Activated CD4-positive, alpha-beta T cell treated with anti-CD3 and anti-CD28 coated beads for 36 hours (primary cell): ENCODE data around the gene ABCC6. TPM values are rescaled to one million over a fixed set of nuclear protein-coding genes. Genes with fewer than 3 reads are reported as not detected.

ENCODE experiments used
- ATAC-seq: fragments of 200-7000 bp; cut with Tn5 transposase; one replicate; pipeline ENCODE4 v1.10.0; 2021; ENCODE audit warnings: mild to moderate bottlenecking, moderate library complexity
- CTCF ChIA-PET: fragments of 350-600 bp; sonication (Branson Sonifier 250); formaldehyde crosslinking; loops from one replicate; lab custom pipeline; 2021; ENCODE audit warnings: antibody characterized with exemption; lab: Charles Lee
- POLR2A ChIA-PET: fragments of 350-600 bp; sonication (Branson Sonifier 250); formaldehyde crosslinking; loops from one replicate; lab custom pipeline; 2021; ENCODE audit warnings: antibody characterized with exemption, inconsistent platforms; lab: Charles Lee
- DNase-seq: peaks from one replicate; pipeline ENCODE4 v3.0.0-alpha.2; 2020
- H3K27ac Mint-ChIP-seq: one replicate; pipeline ENCODE4 v1.8.0; 2021; ENCODE audit warnings: mixed read lengths
- H3K27me3 Mint-ChIP-seq: one replicate; pipeline ENCODE4 v1.8.0; 2021; ENCODE audit warnings: mixed read lengths
- H3K36me3 Mint-ChIP-seq: one replicate; pipeline ENCODE4 v1.8.0; 2021; ENCODE audit warnings: low read depth, mixed read lengths
- H3K4me1 Mint-ChIP-seq: one replicate; pipeline ENCODE4 v1.8.0; 2021; ENCODE audit warnings: mixed read lengths
- H3K4me3 Mint-ChIP-seq: one replicate; pipeline ENCODE4 v1.8.0; 2021; ENCODE audit warnings: mild to moderate bottlenecking, moderate library complexity, mixed read lengths
- H3K9me3 Mint-ChIP-seq: one replicate; pipeline ENCODE4 v1.8.0; 2021; ENCODE audit warnings: low read depth, mixed read lengths
- intact Hi-C, 2 experiments: fragments of 100-400 bp; cut with DNase I in 1 of 2; cut with micrococcal nuclease in 1 of 2; formaldehyde crosslinking; loops; one replicate each; pipeline versions ENCODE4 v1.14.2 to v1.15.1; 2022 to 2024; cut with DNase I, micrococcal nuclease
- total RNA-seq, 2 experiments: library from RNA; stranded (reverse); gene quantifications; one replicate each; pipeline ENCODE4 v1.2.3, GENCODE V29; 2021

The ABCC6 gene
- total RNA-seq, 2 experiments from 2014 or later, result 0.07 TPM; not detected in 1

DNA sequence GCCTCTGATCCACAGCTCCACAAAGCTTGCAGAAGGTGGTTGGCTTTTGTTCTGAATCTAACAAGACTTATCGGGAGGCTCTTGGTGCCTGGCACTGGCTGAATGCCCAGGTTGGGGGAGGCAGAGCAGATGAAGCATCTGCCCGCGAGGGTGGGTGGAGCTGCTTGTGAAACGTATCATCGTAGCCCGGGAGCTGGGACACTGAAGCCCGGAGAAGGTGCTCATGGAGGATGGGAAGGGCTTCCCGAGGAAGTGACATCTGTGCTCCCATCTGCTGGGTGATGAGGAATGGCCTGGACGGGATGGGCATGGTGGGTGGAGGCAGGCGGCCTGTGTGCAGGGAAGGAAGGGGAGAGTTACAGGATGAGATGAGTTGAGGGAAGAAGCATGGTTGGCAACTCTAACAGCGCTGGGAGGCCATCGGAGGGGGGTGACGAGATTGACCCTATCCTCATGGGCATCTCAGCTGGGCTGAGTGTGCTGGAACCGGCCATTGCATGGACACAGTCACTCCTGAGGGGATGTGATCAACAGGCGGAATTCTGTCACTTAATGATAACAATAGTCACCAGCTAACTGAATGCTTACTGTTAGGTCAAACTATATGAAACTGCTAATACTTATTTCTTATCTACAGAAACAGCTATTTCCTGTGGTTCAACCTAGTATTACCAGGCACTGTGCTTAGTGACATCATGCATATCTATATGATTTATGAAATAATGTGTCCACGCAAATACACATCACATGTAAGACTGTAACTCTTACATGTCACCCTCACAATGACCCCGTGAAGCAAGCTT, 102.7 kb downstream of the ABCC6 start:
- H3K4me3 Mint-ChIP-seq, result no peak overlapping the region
- intact Hi-C loops, result no loop called here
- ChIA-PET CTCF (interaction anchor here (0.6 to 1.5 kb wide), 3 partner anchors 16 to 355 kb away, joined by 3 to 4 read pairs (median 4); no protein-coding TSS in a partner anchor), POLR2A (no interaction called here)
- H3K9me3 Mint-ChIP-seq, result peaks cover 14% of the 10 kb centered on the region
- ATAC-seq, result no peak
- H3K27me3 Mint-ChIP-seq, result no peaks in the 10 kb centered on the region
- peaks cover 87% of the 10 kb centered on the region for H3K36me3 Mint-ChIP-seq
- H3K27ac Mint-ChIP-seq, result peak overlapping the region; percentile 67
- no peaks in the 10 kb centered on the region for H3K4me1 Mint-ChIP-seq
- DNase-seq, result no peak

DNA sequence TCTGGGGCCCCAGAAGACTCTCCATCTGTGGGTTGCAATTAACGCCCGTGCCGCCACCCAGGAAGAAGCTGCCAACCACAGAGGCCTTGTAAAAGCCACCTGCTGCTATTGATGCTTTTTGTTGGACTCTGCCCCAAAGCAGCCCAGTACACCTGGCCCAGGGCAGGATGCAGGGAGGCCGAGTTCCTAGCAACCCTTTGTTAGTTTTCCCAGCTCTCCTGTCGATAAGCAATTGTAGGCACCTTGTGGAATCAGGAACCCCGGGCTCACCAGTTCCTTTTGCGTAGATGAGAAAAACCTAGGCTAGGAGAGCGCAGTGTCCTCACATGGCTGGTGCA, 103.3 kb downstream of the ABCC6 start:
- Mint-ChIP-seq H3K27me3 (no peaks in the 10 kb centered on the region), H3K27ac (no peak overlapping the region), H3K4me3 (no peak overlapping the region), H3K36me3 (peaks cover 88% of the 10 kb centered on the region), H3K4me1 (no peaks in the 10 kb centered on the region), H3K9me3 (peaks cover 14% of the 10 kb centered on the region)
- intact Hi-C loops, result no loop called here
- ChIA-PET CTCF (interaction anchor here (0.6 kb wide), 1 partner anchor 150 kb away, joined by 4 read pairs; no protein-coding TSS in a partner anchor), POLR2A (no interaction called here)
- DNase-seq (no peak), ATAC-seq (no peak)

DNA sequence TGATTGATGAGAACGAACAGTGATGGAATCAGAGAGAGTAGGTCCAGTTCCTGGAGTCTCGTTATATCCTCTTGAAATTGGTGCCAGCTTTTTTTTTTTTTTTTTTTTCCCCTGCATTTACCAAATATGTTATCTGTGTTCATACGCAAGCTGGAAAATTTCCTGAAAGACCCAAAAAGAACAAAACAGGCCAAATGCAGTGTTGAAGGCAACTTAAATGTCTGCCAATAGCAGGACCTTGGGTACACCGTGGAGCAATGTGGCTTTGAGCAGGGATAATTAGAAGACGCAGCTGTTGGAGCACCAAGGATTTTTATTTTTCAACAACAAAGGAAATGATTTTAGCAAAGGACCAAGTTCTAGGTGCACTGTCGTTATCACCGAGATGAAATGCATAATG, 105.0 kb downstream of the ABCC6 start:
- H3K4me3 Mint-ChIP-seq, result no peak overlapping the region
- no peak for ATAC-seq
- ChIA-PET POLR2A (no interaction called here), CTCF (no interaction called here)
- peaks cover 4% of the 10 kb centered on the region for H3K9me3 Mint-ChIP-seq
- peaks cover 88% of the 10 kb centered on the region for H3K36me3 Mint-ChIP-seq
- no peak for DNase-seq
- no peak overlapping the region for H3K27ac Mint-ChIP-seq
- intact Hi-C loops, result no loop called here
- H3K4me1 Mint-ChIP-seq, result no peaks in the 10 kb centered on the region
- H3K27me3 Mint-ChIP-seq, result no peaks in the 10 kb centered on the region

DNA sequence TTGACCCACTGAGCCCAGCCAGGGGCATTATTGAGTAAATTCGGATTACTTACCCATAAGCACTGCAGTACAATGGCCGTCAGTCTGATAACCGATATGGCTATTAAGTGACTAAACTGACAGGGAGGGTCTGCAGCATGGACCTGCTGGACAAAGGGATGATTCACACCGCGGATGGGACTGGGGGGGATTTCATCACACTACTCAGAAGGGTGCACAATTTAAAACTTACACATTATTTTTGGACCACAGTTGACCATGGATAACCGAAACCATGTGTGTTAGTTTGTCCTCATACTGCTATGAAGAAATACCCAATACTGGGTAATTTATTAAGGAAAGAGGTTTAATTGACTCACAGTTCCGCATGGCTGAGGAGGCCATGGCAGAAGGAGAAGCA, 106.5 kb downstream of the ABCC6 start:
- ChIA-PET POLR2A (no interaction called here), CTCF (no interaction called here)
- DNase-seq, result no peak
- Mint-ChIP-seq H3K4me3 (no peak overlapping the region), H3K27me3 (no peaks in the 10 kb centered on the region), H3K36me3 (peaks cover 86% of the 10 kb centered on the region), H3K4me1 (no peaks in the 10 kb centered on the region), H3K9me3 (peaks cover 4% of the 10 kb centered on the region), H3K27ac (no peak overlapping the region)
- intact Hi-C loops, result no loop called here
- ATAC-seq, result no peak

DNA sequence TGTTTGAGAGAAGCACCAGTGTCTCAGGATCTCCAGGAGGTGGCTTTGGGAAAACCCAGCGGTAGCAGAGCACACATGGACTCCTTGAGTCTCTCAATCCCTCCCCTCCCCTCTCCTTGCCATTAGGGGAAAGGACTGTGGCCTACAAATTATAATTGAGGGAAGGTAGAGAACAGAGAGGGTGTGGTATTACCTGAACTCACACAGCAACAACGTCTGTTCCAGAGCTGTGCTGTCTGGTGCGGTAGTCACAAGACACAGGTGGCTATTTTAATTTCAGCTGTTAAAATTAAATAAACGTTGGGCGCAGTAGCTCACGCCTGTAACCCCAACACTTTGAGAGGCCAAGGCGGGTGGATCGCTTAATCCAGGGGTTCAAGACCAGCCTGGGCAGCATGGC, 110.2 kb downstream of the ABCC6 start:
- ChIA-PET CTCF (interaction anchor here (0.6 kb wide), 1 partner anchor 357 kb away, joined by 3 read pairs; no protein-coding TSS in a partner anchor), POLR2A (no interaction called here)
- Mint-ChIP-seq H3K27me3 (no peaks in the 10 kb centered on the region), H3K4me1 (no peaks in the 10 kb centered on the region), H3K9me3 (peaks cover 2% of the 10 kb centered on the region), H3K4me3 (no peak overlapping the region), H3K27ac (no peak overlapping the region), H3K36me3 (peaks cover 84% of the 10 kb centered on the region)
- intact Hi-C loops, result no loop called here
- DNase-seq, result no peak
- ATAC-seq, result no peak

DNA sequence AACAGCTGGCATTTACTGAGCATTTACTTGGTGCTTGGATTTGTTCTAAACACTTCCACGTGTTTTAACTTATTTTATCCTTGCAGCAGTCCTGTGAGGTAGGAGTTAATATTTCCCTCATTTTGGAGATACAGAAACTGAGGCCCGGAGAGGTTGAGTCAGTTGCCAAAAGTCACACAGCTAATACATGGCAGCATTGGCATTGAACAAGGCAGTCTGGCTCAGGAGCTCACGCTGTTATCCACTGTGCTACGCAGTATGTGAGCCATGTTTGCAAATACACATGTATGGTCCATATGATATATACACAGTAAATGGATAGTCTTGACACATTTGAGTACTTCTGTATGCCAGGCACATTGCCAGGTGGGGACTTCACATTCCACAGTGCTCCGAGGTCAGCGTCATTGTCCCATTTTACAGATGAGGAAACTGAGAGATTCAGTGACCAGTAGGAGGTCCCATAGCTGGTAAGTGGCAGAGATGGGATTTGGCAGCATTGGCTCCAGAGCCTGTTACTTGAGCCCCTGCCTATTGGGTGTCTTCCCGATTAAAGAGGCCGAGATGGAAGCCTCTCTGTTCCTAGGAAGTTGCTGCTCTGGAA, 110.7 kb downstream of the ABCC6 start:
- Mint-ChIP-seq H3K27me3 (no peaks in the 10 kb centered on the region), H3K27ac (no peak overlapping the region), H3K9me3 (no peaks in the 10 kb centered on the region), H3K36me3 (peaks cover 81% of the 10 kb centered on the region), H3K4me3 (no peak overlapping the region), H3K4me1 (no peaks in the 10 kb centered on the region)
- intact Hi-C loops, result no loop called here
- POLR2A ChIA-PET, result no interaction called here
- DNase-seq, result no peak
- no peak for ATAC-seq
- CTCF ChIA-PET, result interaction anchor here (0.6 kb wide), 1 partner anchor 356 kb away, joined by 3 read pairs; no protein-coding TSS in a partner anchor

DNA sequence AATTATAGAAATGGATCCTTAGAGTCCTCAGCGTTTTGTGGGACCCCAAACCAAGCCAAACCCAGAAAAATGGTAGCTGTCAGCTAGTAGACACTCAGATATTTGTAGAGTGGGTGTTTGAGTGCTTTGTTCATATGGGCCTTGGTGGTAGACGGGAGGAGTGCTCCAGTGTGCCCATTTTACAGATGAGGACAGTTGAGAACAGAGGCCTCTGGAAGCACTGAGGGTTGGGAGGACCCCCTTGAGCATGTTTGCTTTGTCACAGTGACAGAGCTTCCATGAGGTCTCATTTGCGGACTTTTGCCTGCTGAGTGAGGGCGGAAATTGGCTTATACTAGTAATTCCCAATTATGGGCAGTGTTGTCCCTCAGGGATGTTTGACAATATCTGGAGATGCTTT, 111.7 kb downstream of the ABCC6 start:
- no peak overlapping the region for H3K4me3 Mint-ChIP-seq
- H3K27ac Mint-ChIP-seq, result no peak overlapping the region
- peaks cover 75% of the 10 kb centered on the region for H3K36me3 Mint-ChIP-seq
- no peaks in the 10 kb centered on the region for H3K4me1 Mint-ChIP-seq
- CTCF ChIA-PET, result no interaction called here
- intact Hi-C loops, result no loop called here
- POLR2A ChIA-PET, result no interaction called here
- no peak for DNase-seq
- no peaks in the 10 kb centered on the region for H3K27me3 Mint-ChIP-seq
- H3K9me3 Mint-ChIP-seq, result no peaks in the 10 kb centered on the region
- no peak for ATAC-seq

DNA sequence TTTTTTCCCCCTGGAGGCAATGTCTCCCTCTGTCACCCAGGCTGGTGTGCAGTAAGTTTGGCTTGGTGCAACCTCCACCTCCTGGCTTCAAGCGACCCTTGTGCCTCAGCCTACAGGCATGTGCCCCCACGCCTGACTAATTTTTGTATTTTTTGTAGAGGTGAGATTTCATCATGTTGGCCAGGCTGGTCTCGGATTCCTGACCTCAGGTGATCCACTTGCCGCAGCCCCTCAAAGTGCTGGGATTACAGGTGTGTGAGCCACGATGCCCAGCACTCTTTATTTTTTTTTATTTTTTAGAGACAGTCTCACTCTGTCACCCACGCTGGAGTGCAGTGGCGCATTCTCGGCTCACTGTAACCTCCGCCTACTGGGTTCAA, 113.2 kb downstream of the ABCC6 start:
- H3K9me3 Mint-ChIP-seq, result no peaks in the 10 kb centered on the region
- no peaks in the 10 kb centered on the region for H3K27me3 Mint-ChIP-seq
- ATAC-seq, result no peak
- CTCF ChIA-PET, result no interaction called here
- peaks cover 72% of the 10 kb centered on the region for H3K36me3 Mint-ChIP-seq
- no peak for DNase-seq
- H3K4me3 Mint-ChIP-seq, result no peak overlapping the region
- no peaks in the 10 kb centered on the region for H3K4me1 Mint-ChIP-seq
- POLR2A ChIA-PET, result no interaction called here
- intact Hi-C loops, result no loop called here
- no peak overlapping the region for H3K27ac Mint-ChIP-seq

DNA sequence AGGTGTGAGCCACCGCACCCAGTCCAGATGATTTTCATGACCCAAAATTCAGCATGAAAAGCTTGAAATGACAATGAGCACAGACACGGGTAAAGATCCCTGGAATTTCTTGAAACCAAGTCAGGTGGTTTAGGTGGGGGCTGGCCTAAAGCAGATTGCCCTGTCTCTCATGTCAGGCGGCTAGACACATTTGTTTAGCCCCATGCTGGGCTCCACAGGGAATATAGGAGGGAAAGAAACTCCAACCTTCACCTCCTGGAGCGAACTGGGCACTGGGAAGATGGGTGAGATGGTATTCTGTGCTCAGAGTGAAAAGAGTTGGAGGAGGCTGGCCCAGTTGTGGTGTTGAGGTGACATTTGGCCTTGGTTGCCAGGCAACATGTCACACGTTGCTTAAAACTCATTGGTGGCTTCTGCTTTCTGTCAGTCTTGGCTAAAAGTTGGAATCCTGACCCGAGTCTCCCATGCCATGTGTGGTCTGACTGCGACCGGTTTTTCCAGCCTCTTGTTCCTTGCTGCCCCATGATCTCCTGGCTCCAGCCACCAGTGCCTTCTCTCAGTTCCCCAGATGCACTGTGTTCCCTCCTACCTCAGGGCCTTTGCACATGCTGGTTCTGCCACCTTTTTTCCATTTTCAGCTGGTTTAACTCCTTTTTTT, 113.7 kb downstream of the ABCC6 start:
- no peak overlapping the region for H3K4me3 Mint-ChIP-seq
- ATAC-seq (no peak), DNase-seq (no peak)
- ChIA-PET POLR2A (no interaction called here), CTCF (no interaction called here)
- H3K27ac Mint-ChIP-seq, result no peak overlapping the region
- no peaks in the 10 kb centered on the region for H3K27me3 Mint-ChIP-seq
- peaks cover 69% of the 10 kb centered on the region for H3K36me3 Mint-ChIP-seq
- no peaks in the 10 kb centered on the region for H3K9me3 Mint-ChIP-seq
- intact Hi-C loops, result no loop called here
- H3K4me1 Mint-ChIP-seq, result no peaks in the 10 kb centered on the region

DNA sequence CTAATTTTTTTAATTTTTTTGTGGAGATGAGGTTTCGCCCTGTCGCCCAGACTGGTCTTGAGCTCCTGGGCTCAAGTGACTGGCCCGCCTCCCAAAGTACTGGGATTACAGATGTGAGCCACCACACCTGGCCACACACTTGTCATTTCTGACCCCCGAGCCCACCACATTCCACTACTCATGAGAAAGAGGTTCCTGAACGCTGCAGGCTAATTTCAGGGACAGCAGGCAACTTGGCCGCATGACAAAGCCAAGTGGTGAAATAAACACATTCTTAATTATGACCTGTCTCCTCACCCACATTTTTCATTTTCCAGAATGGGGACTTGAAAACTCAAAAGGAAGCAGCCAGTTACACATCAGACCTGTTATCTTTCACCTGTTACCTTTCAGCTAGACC, 114.5 kb downstream of the ABCC6 start:
- no peak for DNase-seq
- H3K36me3 Mint-ChIP-seq, result peaks cover 66% of the 10 kb centered on the region
- no peak for ATAC-seq
- H3K4me1 Mint-ChIP-seq, result no peaks in the 10 kb centered on the region
- H3K27ac Mint-ChIP-seq, result no peak overlapping the region
- no peaks in the 10 kb centered on the region for H3K27me3 Mint-ChIP-seq
- CTCF ChIA-PET, result interaction anchor here (0.6 kb wide), 2 partner anchors 12 to 234 kb away, joined by 3 to 4 read pairs; no protein-coding TSS in a partner anchor
- POLR2A ChIA-PET, result no interaction called here
- H3K9me3 Mint-ChIP-seq, result no peaks in the 10 kb centered on the region
- no peak overlapping the region for H3K4me3 Mint-ChIP-seq
- intact Hi-C loops, result no loop called here

DNA sequence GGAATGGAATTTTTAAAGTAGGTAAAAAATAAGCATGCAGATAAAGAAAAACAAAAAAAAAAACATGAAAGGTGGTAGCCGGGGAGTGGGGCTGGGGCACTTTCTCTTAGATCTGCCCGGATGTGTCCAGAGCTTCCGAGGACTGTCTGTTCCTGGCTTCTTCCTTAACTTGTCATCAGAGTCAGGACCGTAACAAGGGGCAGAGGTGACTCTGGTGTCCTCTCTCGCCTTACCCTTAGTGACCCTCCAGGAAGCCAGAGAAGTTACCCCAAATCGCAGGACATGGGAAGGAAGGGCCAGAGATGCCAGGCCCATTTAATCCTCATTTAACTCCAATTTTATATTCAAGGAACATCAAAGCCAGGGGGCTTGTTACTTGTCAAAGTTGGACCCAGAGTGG, 115.5 kb downstream of the ABCC6 start:
- H3K27ac Mint-ChIP-seq, result no peak overlapping the region
- no peaks in the 10 kb centered on the region for H3K9me3 Mint-ChIP-seq
- ChIA-PET CTCF (interaction anchor here (0.7 kb wide), 1 partner anchor 12 kb away, joined by 3 read pairs; no protein-coding TSS in a partner anchor), POLR2A (no interaction called here)
- peaks cover 68% of the 10 kb centered on the region for H3K36me3 Mint-ChIP-seq
- DNase-seq, result no peak
- no peak overlapping the region for H3K4me3 Mint-ChIP-seq
- intact Hi-C loops, result no loop called here
- H3K27me3 Mint-ChIP-seq, result no peaks in the 10 kb centered on the region
- H3K4me1 Mint-ChIP-seq, result no peaks in the 10 kb centered on the region
- no peak for ATAC-seq

DNA sequence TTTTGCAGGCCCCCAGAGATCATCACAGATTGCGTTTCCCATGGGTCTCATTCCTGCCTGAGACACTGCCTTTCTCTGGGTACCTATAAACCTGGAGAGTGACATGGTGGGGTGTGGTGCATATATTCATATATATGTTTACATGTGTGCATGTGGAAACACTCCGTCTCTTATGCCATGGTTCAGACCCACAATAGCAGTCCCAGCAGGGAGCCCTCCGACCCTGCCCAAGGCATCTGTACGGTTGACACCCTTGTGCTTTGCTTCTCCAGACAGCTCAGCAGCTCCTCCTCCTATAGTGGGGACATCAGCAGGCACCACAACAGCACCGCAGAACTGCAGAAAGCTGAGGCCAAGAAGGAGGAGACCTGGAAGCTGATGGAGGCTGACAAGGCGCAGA, 116.8 kb downstream of the ABCC6 start:
- peaks cover 68% of the 10 kb centered on the region for H3K36me3 Mint-ChIP-seq
- no peak for ATAC-seq

More for the DNA sequence above, 116.8 kb downstream of the ABCC6 start:
- CTCF ChIA-PET, result no interaction called here
- no peak overlapping the region for H3K4me3 Mint-ChIP-seq
- no peaks in the 10 kb centered on the region for H3K9me3 Mint-ChIP-seq
- DNase-seq, result no peak
- no peaks in the 10 kb centered on the region for H3K27me3 Mint-ChIP-seq
- intact Hi-C loops, result no loop called here
- no peak overlapping the region for H3K27ac Mint-ChIP-seq
- H3K4me1 Mint-ChIP-seq, result no peaks in the 10 kb centered on the region
- POLR2A ChIA-PET, result no interaction called here
